T-cell (primary cell): ENCODE measurements around the gene STXBP5L. TPM values are rescaled to one million over a fixed set of nuclear protein-coding genes. Genes with fewer than 3 reads are reported as not detected.

ENCODE experiments used
- ATAC-seq, 4 experiments: fragments of 200-7000 bp in 3 of 4; fragments of 150-1000 bp in 1 of 4; cut with Tn5 transposase; replicated peaks in 1 of 4; 1 replicate in 3 of 4; 2 replicates in 1 of 4; pipeline ENCODE4 v1.10.0; 2021; ENCODE audit warnings: moderate library complexity in 3 of 4, mild to moderate bottlenecking in 2 of 4, moderate number of reproducible peaks in 1 of 4
- CTCF ChIA-PET, 2 donors: fragments of 300-600 bp; sonication (Branson Sonifier 250); formaldehyde crosslinking; loops; one replicate each; lab custom pipeline; 2022; ENCODE audit warnings: antibody characterized with exemption in 2 of 2; lab: Charles Lee
- POLR2A ChIA-PET, 2 donors: fragments of 300-600 bp; sonication (Branson Sonifier 250); formaldehyde crosslinking; loops; one replicate each; lab custom pipeline; 2022; ENCODE audit warnings: antibody characterized with exemption in 2 of 2; lab: Charles Lee
- DNase-seq, 35 experiments: peaks; one replicate each; pipeline versions ENCODE4 v3.0.0 to v3.0.0-alpha.2; 2013 to 2023
- H3K27ac ChIP-seq: one replicate; pipeline ENCODE4 v1.5.1; 2013; ENCODE audit warnings: low read length
- H3K27me3 ChIP-seq, 2 experiments: replicated peaks in 1 of 2; 1 replicate in 1 of 2; 2 replicates in 1 of 2; pipeline versions ENCODE4 v1.6.1 to v1.7.0; 2013; ENCODE audit warnings: low read length in 1 of 2, mixed read lengths in 1 of 2; ENCODE audit not compliant: control insufficient read depth in 2 of 2, insufficient read depth in 2 of 2; ENCODE audit errors: extremely low read depth in 1 of 2
- H3K36me3 ChIP-seq, 2 donors: 1 replicate in 1 of 2; 2 replicates in 1 of 2; pipeline versions ENCODE4 v1.6.1 to v1.7.0; 2013; ENCODE audit warnings: low read length in 1 of 2; ENCODE audit not compliant: control insufficient read depth in 2 of 2, insufficient read depth in 1 of 2; ENCODE audit errors: extremely low read depth in 1 of 2
- H3K4me1 ChIP-seq, 2 experiments: 1 replicate in 1 of 2; 2 replicates in 1 of 2; pipeline versions ENCODE4 v1.6.1 to v1.7.0; 2013; ENCODE audit warnings: low read length in 2 of 2, mixed read lengths in 1 of 2; ENCODE audit not compliant: insufficient read depth in 2 of 2, control insufficient read depth in 1 of 2; ENCODE audit errors: extremely low read depth in 1 of 2
- H3K4me3 ChIP-seq, 2 donors: 1 replicate in 1 of 2; 2 replicates in 1 of 2; pipeline versions ENCODE4 v1.5.1 to v1.7.0; 2013; ENCODE audit warnings: mild to moderate bottlenecking in 2 of 2, low read length in 1 of 2, moderate library complexity in 1 of 2; ENCODE audit not compliant: control insufficient read depth in 1 of 2; ENCODE audit errors: extremely low read depth in 1 of 2
- H3K9me3 ChIP-seq: 2 replicates; pipeline ENCODE4 v1.7.0; 2013
- H3K27ac Mint-ChIP-seq, 2 donors: one replicate each; pipeline ENCODE4 v1.8.0; 2020 to 2021; ENCODE audit warnings: mild to moderate bottlenecking in 2 of 2, mixed read lengths in 2 of 2
- H3K27me3 Mint-ChIP-seq, 2 donors: one replicate each; pipeline ENCODE4 v1.8.0; 2021 to 2022; ENCODE audit warnings: mixed read lengths in 2 of 2
- H3K36me3 Mint-ChIP-seq: one replicate; pipeline ENCODE4 v1.8.0; 2021; ENCODE audit warnings: mixed read lengths
- H3K4me1 Mint-ChIP-seq, 3 donors: one replicate each; pipeline ENCODE4 v1.8.0; 2020 to 2022; ENCODE audit warnings: mixed read lengths in 3 of 3, mild to moderate bottlenecking in 1 of 3
- H3K4me3 Mint-ChIP-seq, 3 donors: one replicate each; pipeline ENCODE4 v1.8.0; 2020 to 2022; ENCODE audit warnings: mild to moderate bottlenecking in 3 of 3, mixed read lengths in 3 of 3, moderate library complexity in 3 of 3
- H3K9me3 Mint-ChIP-seq, 3 donors: one replicate each; pipeline ENCODE4 v1.8.0; 2020 to 2022; ENCODE audit warnings: mixed read lengths in 3 of 3
- WGBS: methylation state at CpG from one replicate; pipeline ENCODE4 v1.1.5; 2013; ENCODE audit warnings: missing lambda C conversion rate; ENCODE audit not compliant: insufficient coverage; 5-methylcytosine and 5-hydroxymethylcytosine counted together
- total RNA-seq, 35 experiments: library from RNA in 6 of 35; stranded (reverse) in 6 of 35; fragments of 120-200 nt in 1 of 35; gene quantifications; one replicate each; pipeline versions ENCODE4 v1.2.1 to v1.2.4 and lab custom pipeline; 2013 to 2026

Gene STXBP5L
- total RNA-seq, 5 donors from 2014 or later (not counting 1 experiment from before 2014, with no cell fraction given) = not detected

GRCh38 chr3:121463745-121464144 lies 555.7 kb downstream of the STXBP5L start:
- Histone ChIP-seq H3K9me3 (no peaks in the 10 kb centered on the region), H3K27me3 (no peaks in the 10 kb centered on the region), H3K4me3 (no peak overlapping the region), H3K36me3 (no peaks in the 10 kb centered on the region), H3K27ac (no peak overlapping the region), H3K4me1 (no peaks in the 10 kb centered on the region)
- POLR2A ChIA-PET = no interaction called here
- ATAC-seq = no peak
- no peak for DNase-seq
- no peak overlapping the region for H3K27ac Mint-ChIP-seq
- CTCF ChIA-PET = interaction anchor here in 1 of 2 donors (0.8 kb wide), 1 partner anchor 1970 kb away, joined by 3 read pairs; no protein-coding TSS in a partner anchor
- H3K36me3 Mint-ChIP-seq = peaks cover 9% of the 10 kb centered on the region
- H3K9me3 Mint-ChIP-seq = peaks cover 0 to 4% (median 0%) of the 10 kb centered on the region in 3 donors
- no peaks in the 10 kb centered on the region for H3K4me1 Mint-ChIP-seq
- H3K4me3 Mint-ChIP-seq = no peak overlapping the region
- no peaks in the 10 kb centered on the region for H3K27me3 Mint-ChIP-seq

- no peak for DNase-seq
- H3K4me1 Mint-ChIP-seq = no peaks in the 10 kb centered on the region
- H3K4me3 Mint-ChIP-seq = no peak overlapping the region
- 100% methylated on average over 1 of the region's 2 CpGs for WGBS
- H3K9me3 ChIP-seq = no peaks in the 10 kb centered on the region
- peaks cover 0 to 4% (median 0%) of the 10 kb centered on the region in 3 donors for H3K9me3 Mint-ChIP-seq
- CTCF ChIA-PET = interaction anchor here in 1 of 2 donors (1.4 kb wide), 1 partner anchor 13 kb away, joined by 3 read pairs; no protein-coding TSS in a partner anchor
- H3K36me3 ChIP-seq = no peaks in the 10 kb centered on the region
- H3K27me3 Mint-ChIP-seq = no peaks in the 10 kb centered on the region
- H3K4me1 ChIP-seq = no peaks in the 10 kb centered on the region
- H3K36me3 Mint-ChIP-seq = peaks cover 9% of the 10 kb centered on the region
- ATAC-seq = no peak
- POLR2A ChIA-PET = no interaction called here
- no peaks in the 10 kb centered on the region for H3K27me3 ChIP-seq
- no peak overlapping the region for H3K27ac ChIP-seq
- no peak overlapping the region for H3K27ac Mint-ChIP-seq
- H3K4me3 ChIP-seq = no peak overlapping the region
Observed at GRCh38 chr3:121467085-121467484, 559.1 kb downstream of the STXBP5L start.

- H3K36me3 ChIP-seq = no peaks in the 10 kb centered on the region
- Mint-ChIP-seq H3K4me1 (no peaks in the 10 kb centered on the region), H3K36me3 (no peaks in the 10 kb centered on the region), H3K27me3 (no peaks in the 10 kb centered on the region), H3K9me3 (no peaks in the 10 kb centered on the region), H3K4me3 (no peak overlapping the region), H3K27ac (no peak overlapping the region)
- ChIA-PET CTCF (no interaction called here), POLR2A (no interaction called here)
- no peak for ATAC-seq
- H3K27me3 ChIP-seq = no peaks in the 10 kb centered on the region
- H3K4me1 ChIP-seq = no peaks in the 10 kb centered on the region
- H3K9me3 ChIP-seq = no peaks in the 10 kb centered on the region
- no peak overlapping the region for H3K27ac ChIP-seq
- DNase-seq = no peak
- 100% methylated on average over 1 of the region's 2 CpGs for WGBS
- no peak overlapping the region for H3K4me3 ChIP-seq
Observed at GRCh38 chr3:121473001-121473400, 565.0 kb downstream of the STXBP5L start.

Other genes starting within 250 kb of the STXBP5L start
- 1 to 10 TPM; 1.5 to 4.1 (median 2.6) TPM for gene HGD, start 226.0 kb upstream of the STXBP5L start, total RNA-seq
- gene RABL3, start 165.7 kb upstream of the STXBP5L start, total RNA-seq = 10 to 100 TPM; 14.7 to 31.8 (median 25.0) TPM
- gene GTF2E1, start 165.5 kb upstream of the STXBP5L start, total RNA-seq = 10 to 100 TPM; 13.3 to 28.5 (median 26.0) TPM